ENCODE results near the gene ZRANB1. TPM values are rescaled to one million over a fixed set of nuclear protein-coding genes. Genes with fewer than 3 reads are reported as not detected.

Gene ZRANB1
- polyA plus RNA-seq, 1 experiment, result 9.3 TPM

GRCh38 chr10:125003901-125004467 lies 62.1 kb downstream of the ZRANB1 start:
- peaks cover 39% of the 10 kb centered on the region for H3K36me3 ChIP-seq (ENCODE audit: control insufficient read depth, insufficient read depth, low read length)
- CTCF ChIA-PET, result no interaction called here
- TF ChIP-seq CTCF (IDR thresholded peaks at IDR 0.05; ENCODE audit: insufficient read depth, low read depth, low read length), result no peak
- no peaks in the 10 kb centered on the region for H3K27me3 ChIP-seq (ENCODE audit: control insufficient read depth, insufficient read depth, low read length)
- no peak for DNase-seq (ENCODE audit: low read depth)
- H3K4me3 ChIP-seq (ENCODE audit: low read depth, low read length), result no peak overlapping the region
- POLR2A ChIA-PET, result no interaction called here

DNA sequence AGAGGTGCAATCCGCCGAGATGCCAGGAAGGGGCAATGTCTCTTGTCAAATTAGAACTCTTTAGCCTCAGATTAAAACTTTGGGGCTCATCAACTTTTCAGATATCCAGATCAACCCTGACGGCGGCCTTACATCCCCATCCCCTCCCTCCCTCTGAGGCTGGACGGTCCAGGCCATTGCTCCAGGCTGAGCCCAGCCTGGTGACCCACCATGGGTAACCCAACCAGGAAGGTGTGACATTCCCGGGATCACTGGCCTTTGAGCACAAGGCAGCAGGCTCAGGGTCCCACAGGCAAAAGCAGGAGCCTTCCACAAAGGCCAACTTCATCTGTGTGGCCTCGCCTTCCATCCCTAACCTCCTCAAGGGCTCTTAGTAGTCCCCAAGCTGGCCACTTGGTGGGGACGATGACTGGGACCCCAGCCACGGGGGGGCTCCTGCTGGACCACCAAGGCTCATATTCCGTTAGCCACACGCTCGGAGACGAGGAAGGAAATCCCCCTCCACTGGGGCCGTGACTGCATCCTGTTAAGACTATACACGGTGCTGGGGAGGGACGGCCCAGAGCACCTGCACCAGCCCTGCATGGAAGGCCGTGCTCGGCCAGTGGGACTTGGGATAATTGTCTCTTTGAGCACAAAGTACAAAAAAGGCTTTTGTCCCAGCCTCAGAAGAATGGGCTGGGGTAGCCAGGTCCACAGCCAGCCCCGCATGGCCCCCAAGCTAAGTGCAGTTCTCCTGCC lies 62.8 kb downstream of the ZRANB1 start:
- TF ChIP-seq CTCF (IDR thresholded peaks at IDR 0.05; ENCODE audit: insufficient read depth, low read depth, low read length), result no peak
- Histone ChIP-seq H3K36me3 (ENCODE audit: control insufficient read depth, insufficient read depth, low read length) (peaks cover 33% of the 10 kb centered on the region), H3K27me3 (ENCODE audit: control insufficient read depth, insufficient read depth, low read length) (no peaks in the 10 kb centered on the region), H3K4me3 (ENCODE audit: low read depth, low read length) (no peak overlapping the region)
- CTCF ChIA-PET, result interaction anchor here (1.0 kb wide), 1 partner anchor 12 kb away, joined by 5 read pairs; no protein-coding TSS in a partner anchor
- POLR2A ChIA-PET, result no interaction called here
- no peak for DNase-seq (ENCODE audit: low read depth)

DNA sequence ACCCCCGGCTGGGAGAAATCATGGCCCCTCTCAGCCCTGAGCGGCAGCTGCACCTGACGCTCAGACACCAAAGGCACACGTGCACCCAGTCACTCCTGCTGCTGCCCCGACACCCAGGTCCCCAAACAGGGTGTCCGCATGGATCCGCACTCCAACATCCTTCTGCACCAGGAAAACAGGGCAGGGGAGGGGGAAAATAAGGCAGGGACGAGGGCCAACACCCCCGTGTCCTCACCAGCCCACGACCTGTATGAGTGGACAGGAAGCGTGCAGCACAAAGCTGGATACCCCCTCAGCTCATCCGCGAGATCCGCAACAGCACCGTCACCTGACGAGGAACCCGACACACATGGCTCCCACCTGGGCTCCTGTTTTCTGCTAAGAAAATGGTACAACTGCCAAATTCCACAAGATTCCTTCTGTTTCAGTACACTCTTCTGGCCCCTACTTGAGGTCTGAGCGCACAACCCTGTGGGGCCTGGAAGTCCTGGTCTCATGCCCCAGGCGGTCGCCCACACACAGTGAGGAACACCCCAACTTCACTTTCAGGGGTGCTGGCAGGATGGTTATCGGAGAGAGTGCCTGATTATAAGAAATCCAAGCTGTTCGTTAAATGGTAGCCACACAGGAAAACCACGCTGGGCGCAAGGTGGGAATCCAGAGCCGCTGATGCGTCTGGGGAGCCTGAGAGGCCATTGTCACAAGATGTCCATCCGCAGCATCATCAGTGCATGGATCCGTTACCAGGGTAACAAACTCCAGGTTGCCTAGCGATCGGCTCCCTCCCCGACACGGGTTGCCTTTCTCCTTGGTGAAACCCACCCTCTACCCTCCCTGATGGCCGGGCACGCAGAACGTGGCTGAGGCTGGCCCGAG lies 63.6 kb downstream of the ZRANB1 start:
- ChIA-PET POLR2A (no interaction called here), CTCF (interaction anchor here (1.0 to 1.3 kb wide), 2 partner anchors 13 to 43 kb away, joined by 3 to 5 read pairs; no protein-coding TSS in a partner anchor)
- Histone ChIP-seq H3K36me3 (ENCODE audit: control insufficient read depth, insufficient read depth, low read length) (peaks cover 27% of the 10 kb centered on the region), H3K4me3 (ENCODE audit: low read depth, low read length) (no peak overlapping the region), H3K27me3 (ENCODE audit: control insufficient read depth, insufficient read depth, low read length) (no peaks in the 10 kb centered on the region)
- no peak for TF ChIP-seq CTCF (IDR thresholded peaks at IDR 0.05; ENCODE audit: insufficient read depth, low read depth, low read length)
- no peak for DNase-seq (ENCODE audit: low read depth)

DNA sequence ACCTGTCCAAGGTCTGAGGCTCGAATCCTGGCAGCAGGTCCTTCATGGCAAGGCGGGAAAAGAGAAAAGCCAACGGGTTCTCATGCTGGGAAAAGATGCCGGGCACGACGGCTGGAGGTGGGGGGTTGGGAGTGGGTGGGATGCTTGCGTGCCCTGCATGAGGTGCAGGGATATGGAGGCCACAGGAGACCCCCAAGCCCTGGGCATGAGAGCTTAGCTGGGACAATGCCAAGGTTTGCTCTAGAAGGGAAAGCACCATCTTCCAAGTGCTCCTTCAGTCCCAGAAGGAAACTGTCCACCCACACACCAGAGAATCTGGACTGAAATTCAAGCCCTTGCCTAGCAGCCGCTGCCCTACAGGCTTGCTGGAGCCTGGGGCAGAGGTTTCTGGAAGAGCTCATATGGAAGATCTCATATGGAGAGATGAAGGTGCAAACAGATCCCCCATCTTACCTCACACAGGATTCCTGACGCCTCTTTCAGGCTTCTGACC lies 64.3 kb downstream of the ZRANB1 start:
- CTCF ChIA-PET, result interaction anchor here (1.0 to 1.7 kb wide), 3 partner anchors 29 to 43 kb away, joined by 3 to 4 read pairs (median 3); no protein-coding TSS in a partner anchor
- Histone ChIP-seq H3K4me3 (ENCODE audit: low read depth, low read length) (no peak overlapping the region), H3K36me3 (ENCODE audit: control insufficient read depth, insufficient read depth, low read length) (peaks cover 23% of the 10 kb centered on the region), H3K27me3 (ENCODE audit: control insufficient read depth, insufficient read depth, low read length) (no peaks in the 10 kb centered on the region)
- POLR2A ChIA-PET, result no interaction called here
- DNase-seq (ENCODE audit: low read depth), result no peak
- TF ChIP-seq CTCF (IDR thresholded peaks at IDR 0.05; ENCODE audit: insufficient read depth, low read depth, low read length), result no peak

Measured in BJ (cell line).